Measurements from ENCODE around the gene STX12.

The STX12 gene

GRCh38 chr1:27862004-27862403 is 89.0 kb downstream of the STX12 start:
- no peak for FAIRE-seq
- no peak for TF ChIP-seq CTCF (IDR thresholded peaks at IDR 0.05; ENCODE audit: insufficient read depth, missing control alignments)
- no peak for DNase-seq (ENCODE audit: insufficient read length, low spot score)

- DNase-seq (ENCODE audit: insufficient read length, low spot score) (no peak), FAIRE-seq (no peak)
- TF ChIP-seq CTCF (IDR thresholded peaks at IDR 0.05; ENCODE audit: insufficient read depth, missing control alignments): no peak
Observed at GRCh38 chr1:27862671-27863537, 89.9 kb downstream of the STX12 start.

- TF ChIP-seq CTCF (IDR thresholded peaks at IDR 0.05; ENCODE audit: insufficient read depth, missing control alignments): no peak
- DNase-seq (ENCODE audit: insufficient read length, low spot score): no peak
- no peak for FAIRE-seq
Observed at GRCh38 chr1:27863538-27863915, 90.5 kb downstream of the STX12 start.

- no peak for TF ChIP-seq CTCF (IDR thresholded peaks at IDR 0.05; ENCODE audit: insufficient read depth, missing control alignments)
- FAIRE-seq: no peak
- no peak for DNase-seq (ENCODE audit: insufficient read length, low spot score)
Observed at GRCh38 chr1:27864264-27864895, 91.4 kb downstream of the STX12 start.

GRCh38 chr1:27865821-27866220 is 92.8 kb downstream of the STX12 start:
- no peak for FAIRE-seq
- no peak for DNase-seq (ENCODE audit: insufficient read length, low spot score)
- no peak for TF ChIP-seq CTCF (IDR thresholded peaks at IDR 0.05; ENCODE audit: insufficient read depth, missing control alignments)

- FAIRE-seq (no peak), DNase-seq (ENCODE audit: insufficient read length, low spot score) (no peak)
- TF ChIP-seq CTCF (IDR thresholded peaks at IDR 0.05; ENCODE audit: insufficient read depth, missing control alignments): no peak
Observed at GRCh38 chr1:27868556-27868931, 95.5 kb downstream of the STX12 start.
